Stimulated activated CD4-positive, alpha-beta T cell treated with anti-CD3 and anti-CD28 coated beads, Interleukin-4, amount 100 ng/mL, for 1 hour (primary cell): Measurements from ENCODE around the gene KCNMA1.
"Not testable (repeated sequence)": the region's sequence is repeated elsewhere in the genome, so short reads cannot be mapped to it uniquely, and the experiment has no call there.

Source experiments
- DNase-seq: peaks from one replicate; pipeline ENCODE4 v3.0.0-alpha.2; 2020

Gene KCNMA1

GRCh38 chr10:77441353-77442166 lies 196.0 kb downstream of the KCNMA1 start:
- no peak for DNase-seq

- DNase-seq = no peak
Observed at GRCh38 chr10:77436257-77436975, 201.2 kb downstream of the KCNMA1 start.

- DNase-seq = no peak
Observed at GRCh38 chr10:77433546-77433945, 204.1 kb downstream of the KCNMA1 start.

GRCh38 chr10:77431980-77432797 lies 205.4 kb downstream of the KCNMA1 start:
- DNase-seq = no peak

GRCh38 chr10:77431209-77431611 lies 206.4 kb downstream of the KCNMA1 start:
- no peak for DNase-seq

DNA sequence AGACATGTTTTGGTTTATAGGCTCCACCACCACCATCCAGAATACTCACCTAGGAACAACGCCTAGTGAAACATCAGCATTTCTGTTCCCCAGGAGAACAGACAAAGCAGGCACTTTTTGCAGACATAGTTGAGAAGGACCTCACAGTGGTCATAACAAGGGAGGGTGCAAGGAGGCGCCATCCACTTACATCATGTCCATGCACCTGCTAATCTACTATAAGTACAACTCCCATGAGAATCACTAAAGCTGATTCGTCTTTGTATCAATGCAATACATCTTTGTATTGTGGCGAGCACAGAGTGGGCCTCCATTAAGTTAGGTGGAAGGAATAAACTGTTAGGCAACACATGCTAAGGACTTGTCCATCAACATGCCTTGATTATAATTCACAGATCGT lies 207.1 kb downstream of the KCNMA1 start:
- DNase-seq = no peak

DNA sequence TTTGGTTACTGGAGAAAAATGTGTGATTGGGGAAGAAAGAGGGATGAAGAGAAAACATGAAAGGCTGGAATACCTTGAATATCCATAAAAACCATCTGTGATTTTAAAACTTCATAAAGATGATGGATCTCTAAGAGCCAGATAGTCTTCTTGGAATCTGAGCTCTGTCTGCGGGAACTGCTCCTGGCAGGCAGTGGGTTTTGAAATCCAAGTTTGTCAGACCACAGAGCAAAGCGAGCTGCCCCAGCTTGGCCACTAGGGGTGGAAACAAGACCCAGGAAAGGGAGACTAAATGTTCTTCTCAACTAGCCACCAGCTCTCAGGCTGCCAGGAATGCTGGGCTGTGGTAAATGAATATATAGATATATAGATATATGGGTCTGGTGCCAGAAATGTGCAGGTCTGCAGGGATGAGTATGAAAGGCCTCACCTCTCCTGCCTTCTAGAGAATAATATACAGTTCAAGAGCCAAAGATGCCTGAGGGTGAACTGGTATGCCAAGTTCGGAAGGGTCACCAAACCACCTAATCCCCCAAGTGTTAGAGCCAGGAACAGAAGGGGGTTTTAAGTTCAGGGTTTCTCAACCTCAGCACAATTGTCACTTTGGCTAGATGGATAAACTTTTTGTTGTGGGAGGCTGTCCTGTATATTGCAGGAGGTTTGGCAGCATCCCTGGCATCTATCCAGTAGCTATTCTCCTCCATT lies 208.8 kb downstream of the KCNMA1 start:
- DNase-seq = no peak

GRCh38 chr10:77424257-77424656 lies 213.4 kb downstream of the KCNMA1 start:
- no peak for DNase-seq

GRCh38 chr10:77422491-77423338 lies 214.9 kb downstream of the KCNMA1 start:
- no peak for DNase-seq

DNA sequence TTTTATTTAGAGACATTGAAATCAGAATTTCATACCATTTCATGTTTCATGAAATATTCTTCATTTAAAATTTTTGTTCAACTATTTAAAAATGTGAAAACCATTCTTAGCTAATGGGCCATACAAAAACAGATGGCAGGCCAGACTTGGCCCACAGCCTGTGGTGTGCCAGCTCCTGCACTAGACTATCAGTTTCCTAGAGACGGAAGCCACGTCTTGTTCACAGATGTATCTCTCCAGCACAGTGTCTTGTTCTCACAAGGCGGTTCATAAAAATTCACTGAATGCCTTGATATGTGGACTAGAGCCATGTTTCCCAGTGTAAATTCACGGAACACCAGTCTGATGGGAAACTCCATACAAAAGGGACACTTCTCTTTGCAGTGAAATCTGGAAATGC lies 216.0 kb downstream of the KCNMA1 start:
- DNase-seq = no peak

GRCh38 chr10:77420947-77421523 lies 216.6 kb downstream of the KCNMA1 start:
- no peak for DNase-seq

DNA sequence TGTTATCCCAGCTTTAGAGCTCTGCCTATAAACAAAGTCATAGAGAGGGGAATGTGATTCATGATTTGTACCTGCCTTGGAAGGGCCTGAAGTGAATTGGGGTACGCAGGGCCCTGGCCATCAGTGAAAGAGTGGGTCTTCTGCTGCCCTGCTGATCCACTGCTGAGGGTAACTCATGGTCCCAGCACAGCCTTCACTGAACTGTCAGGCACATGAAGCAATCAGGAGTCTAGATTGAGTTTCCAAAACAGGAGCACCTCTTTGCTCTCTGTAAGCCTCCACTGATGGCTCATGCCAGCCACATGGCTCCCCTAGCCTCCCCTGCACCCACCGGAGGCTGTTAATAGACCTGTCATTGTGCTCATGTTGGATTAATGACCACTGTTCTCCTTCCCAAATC lies 217.6 kb downstream of the KCNMA1 start:
- DNase-seq = no peak

- no peak for DNase-seq
Observed at GRCh38 chr10:77419056-77419455, 218.6 kb downstream of the KCNMA1 start.

DNA sequence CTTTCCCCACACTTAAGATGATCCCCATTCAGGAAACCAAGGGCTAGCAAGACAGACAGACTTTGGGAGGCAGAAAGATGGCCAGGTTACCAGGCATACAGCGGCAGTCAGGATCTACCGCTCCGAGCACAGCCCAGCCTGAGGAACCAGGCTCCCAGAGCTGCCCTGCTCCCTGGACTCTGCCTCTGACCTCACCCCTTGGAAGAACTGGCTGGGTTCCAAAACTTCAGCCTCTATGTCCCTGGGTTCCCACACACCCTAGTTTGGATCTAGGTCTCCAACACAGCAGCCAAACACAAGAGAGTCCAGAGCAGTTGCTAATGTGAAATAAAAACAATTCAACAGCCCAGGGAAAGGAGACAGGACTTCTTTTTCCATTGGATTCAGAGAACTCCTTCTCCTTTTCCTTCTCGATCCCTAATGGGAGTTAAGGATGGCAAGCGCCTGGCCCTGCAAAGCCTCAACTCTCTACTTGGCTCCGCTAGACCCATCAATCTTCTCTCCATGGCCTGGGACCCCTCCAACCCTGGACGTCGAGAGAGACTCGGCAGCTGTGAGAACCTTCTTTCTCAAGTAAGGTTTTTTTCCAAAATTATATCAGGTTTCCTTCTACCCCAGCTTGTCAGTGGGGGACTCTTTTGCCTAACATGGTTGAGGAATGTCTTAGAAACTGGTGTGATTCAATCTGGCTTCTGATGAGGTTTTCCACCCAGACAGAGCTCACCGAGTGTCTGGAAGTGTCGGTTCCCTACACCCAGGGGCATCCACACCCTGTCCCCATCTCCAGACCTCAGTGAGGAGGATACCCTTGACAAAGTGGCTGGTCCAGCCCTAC lies 219.6 kb downstream of the KCNMA1 start:
- DNase-seq = no peak

DNA sequence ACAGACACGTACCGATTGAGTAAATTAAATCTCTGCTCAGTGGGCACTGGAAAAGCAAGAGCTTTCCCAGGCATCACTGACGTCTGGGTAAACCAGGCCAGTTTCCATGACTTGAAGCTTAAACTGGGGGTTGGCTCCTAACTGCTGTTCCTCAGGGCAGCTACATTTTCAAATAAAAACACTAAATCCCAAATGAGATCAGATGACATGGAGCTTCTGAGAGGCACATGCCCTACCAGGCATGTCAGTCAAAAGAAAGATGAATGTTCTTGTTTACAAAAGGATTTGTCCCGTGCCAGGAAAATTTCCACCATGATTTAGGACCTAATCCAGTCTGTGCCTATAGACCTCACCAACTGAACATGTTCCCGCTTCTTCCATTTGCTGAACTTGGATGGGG lies 220.2 kb downstream of the KCNMA1 start:
- DNase-seq = no peak

DNA sequence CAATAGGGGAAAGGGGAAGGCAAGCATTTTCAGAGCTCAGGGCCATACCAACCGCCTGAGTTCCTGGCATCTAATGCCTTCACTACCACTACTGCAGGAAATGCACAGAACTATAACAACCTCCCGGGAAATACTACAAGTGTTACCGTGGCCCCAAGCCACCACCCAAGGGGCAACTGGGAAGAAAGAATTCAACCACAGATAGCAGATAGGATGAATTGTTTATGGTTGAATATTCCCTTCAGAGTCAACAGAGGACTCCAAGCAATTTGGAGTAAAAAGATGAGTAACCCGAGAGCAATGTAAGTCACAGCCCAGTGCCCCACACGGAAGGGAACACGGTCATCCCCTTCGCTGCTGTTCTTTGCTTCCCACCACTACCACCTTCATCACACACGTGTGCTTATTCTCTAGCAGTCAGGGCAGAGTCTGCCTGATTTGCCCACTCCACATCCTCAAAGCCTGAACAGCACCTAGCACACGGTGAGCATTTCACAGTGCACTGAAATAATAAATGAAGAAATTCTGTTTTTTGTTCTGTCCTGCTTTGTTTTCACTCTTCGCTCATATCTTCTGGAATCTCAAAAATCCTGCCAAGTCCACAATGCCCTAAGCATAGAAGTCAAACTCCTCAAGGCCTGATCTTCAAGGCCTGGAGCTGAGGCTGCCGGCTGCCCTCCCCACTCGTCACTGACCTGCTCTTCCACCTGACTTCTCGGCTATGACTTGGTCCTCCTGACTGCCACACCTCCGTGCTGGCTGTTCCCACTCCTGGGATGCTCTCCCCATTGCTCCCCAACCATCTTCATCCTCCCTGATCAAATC lies 221.1 kb downstream of the KCNMA1 start:
- no peak for DNase-seq

GRCh38 chr10:77415313-77415960 lies 222.2 kb downstream of the KCNMA1 start:
- DNase-seq = no peak

DNA sequence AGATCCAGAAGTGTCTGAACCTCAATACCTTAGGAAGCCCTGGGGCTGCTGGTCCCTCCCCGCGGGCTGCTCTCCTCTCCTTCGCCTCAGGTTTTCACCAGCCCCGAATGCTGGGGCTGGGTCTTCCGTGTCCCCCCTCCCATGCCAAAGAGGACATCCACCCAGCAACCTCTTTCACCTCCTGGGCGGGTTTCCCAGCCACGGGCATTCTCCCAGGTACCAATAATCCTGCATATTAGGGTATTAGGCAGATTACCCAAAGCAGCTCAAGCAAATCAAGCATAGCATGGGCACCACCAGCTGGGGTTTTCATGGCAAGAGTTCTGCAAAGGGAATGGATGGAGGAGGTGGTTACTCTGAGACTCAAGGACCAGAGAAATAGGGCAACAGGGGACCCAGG lies 224.4 kb downstream of the KCNMA1 start:
- DNase-seq = no peak

- not testable (repeated sequence) for DNase-seq
Observed at GRCh38 chr10:77412573-77413133, 225.0 kb downstream of the KCNMA1 start.
